Astrocyte of the spinal cord (primary cell): ENCODE data around the gene GALNTL6.
A peak's percentile ranks its signal among the peaks of the same experiment; 100 is the strongest.

Experiments used
- DNase-seq: peaks from one replicate; pipeline ENCODE4 v3.0.0; 2011; ENCODE audit warnings: low read depth, low spot score
- H3K4me3 ChIP-seq: 2 replicates; pipeline ENCODE4 v1.5.1; 2011; ENCODE audit warnings: low read depth, mild to moderate bottlenecking, low read length, moderate library complexity
- CTCF ChIP-seq: IDR thresholded peaks from 2 replicates; pipeline ENCODE4 v1.5.1; 2012; ENCODE audit warnings: low read depth, mild to moderate bottlenecking, low read length, inconsistent platforms
- in situ Hi-C: cut with HindIII; loops from 2 replicates; pipeline ENCODE4 v1.10.0; 2017; ENCODE audit warnings: low sequenced_read_pairs

The GALNTL6 gene

GRCh38 chr4:172778583-172778982 lies 965.4 kb downstream of the GALNTL6 start:
- DNase-seq: no peak
- TF ChIP-seq CTCF: no peak
- no peak overlapping the region for H3K4me3 ChIP-seq
- in situ Hi-C loops: no loop called here

GRCh38 chr4:172780566-172781081 lies 967.4 kb downstream of the GALNTL6 start:
- H3K4me3 ChIP-seq: no peak overlapping the region
- no peak for DNase-seq
- no peak for TF ChIP-seq CTCF
- in situ Hi-C loops: no loop called here

- DNase-seq: no peak
- in situ Hi-C loops: no loop called here
- H3K4me3 ChIP-seq: no peak overlapping the region
- no peak for TF ChIP-seq CTCF
These were observed 972.4 kb downstream of the GALNTL6 start for GRCh38 chr4:172785613-172786012.

- in situ Hi-C loops: no loop called here
- no peak overlapping the region for H3K4me3 ChIP-seq
- peak; percentile 36 for DNase-seq
- TF ChIP-seq CTCF: no peak
These were observed 973.0 kb downstream of the GALNTL6 start for GRCh38 chr4:172786039-172786792.

GRCh38 chr4:172787111-172787510 lies 973.9 kb downstream of the GALNTL6 start:
- DNase-seq: no peak
- TF ChIP-seq CTCF: no peak
- in situ Hi-C loops: no loop called here
- H3K4me3 ChIP-seq: no peak overlapping the region

- H3K4me3 ChIP-seq: no peak overlapping the region
- DNase-seq: no peak
- in situ Hi-C loops: no loop called here
- TF ChIP-seq CTCF: no peak
These were observed 978.6 kb downstream of the GALNTL6 start for GRCh38 chr4:172791841-172792240.
